ENCODE results near the gene EML1.
A peak's percentile ranks its signal among the peaks of the same experiment; 100 is the strongest.

Gene EML1

DNA sequence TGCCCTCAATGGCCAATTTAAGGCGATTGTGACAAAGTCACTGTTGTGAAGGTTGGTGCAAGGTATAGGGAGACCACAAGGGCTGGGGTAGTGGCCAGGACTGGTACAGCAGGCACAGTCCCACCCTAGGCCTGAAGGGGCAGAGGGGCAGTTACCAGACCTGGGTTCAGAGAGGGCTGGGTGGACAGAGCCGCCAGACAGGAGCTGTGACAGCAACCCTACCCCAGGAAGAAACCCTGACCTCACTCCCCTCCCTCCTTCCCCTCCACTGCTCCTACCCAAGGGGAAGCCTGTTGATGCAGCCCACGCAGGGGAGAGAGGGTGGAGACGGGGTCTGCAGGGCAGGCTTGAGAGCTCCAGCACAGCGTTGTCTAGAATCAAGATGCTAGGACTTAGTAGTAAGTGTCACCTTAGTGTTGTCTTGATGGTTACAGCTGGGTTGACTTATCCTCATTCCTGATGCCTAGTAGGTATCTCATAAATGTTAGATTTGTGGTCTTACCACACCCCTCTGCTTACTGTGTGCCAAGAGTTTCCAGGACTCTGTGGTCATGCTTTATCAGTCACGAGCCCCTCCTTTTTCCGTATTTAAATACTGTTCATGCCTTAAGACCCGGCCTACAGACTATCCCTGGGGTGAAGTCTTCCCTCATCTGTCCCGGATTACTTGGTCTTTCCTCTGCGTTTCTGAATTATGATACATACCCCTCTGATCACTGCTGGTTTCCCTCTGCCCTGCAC, 14.4 kb downstream of the EML1 start:
- FAIRE-seq = no peak

DNA sequence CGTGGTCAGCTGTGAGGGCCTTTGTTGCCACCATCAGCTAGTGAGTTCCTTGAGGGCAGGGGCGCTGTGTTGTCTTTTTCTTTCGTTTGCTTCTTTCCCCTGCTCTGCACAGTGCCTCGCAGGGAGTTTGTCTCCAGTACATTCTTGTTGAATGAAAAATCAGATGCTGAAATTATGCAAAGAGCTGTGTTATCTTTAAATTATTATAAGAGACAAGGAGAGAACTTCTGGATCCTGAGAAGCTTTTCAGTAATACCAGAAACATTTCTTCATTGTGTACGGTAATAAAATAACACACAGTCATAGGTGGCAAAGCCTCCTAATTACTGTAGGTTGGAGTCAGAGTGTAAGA, 14.9 kb downstream of the EML1 start:
- FAIRE-seq = no peak

DNA sequence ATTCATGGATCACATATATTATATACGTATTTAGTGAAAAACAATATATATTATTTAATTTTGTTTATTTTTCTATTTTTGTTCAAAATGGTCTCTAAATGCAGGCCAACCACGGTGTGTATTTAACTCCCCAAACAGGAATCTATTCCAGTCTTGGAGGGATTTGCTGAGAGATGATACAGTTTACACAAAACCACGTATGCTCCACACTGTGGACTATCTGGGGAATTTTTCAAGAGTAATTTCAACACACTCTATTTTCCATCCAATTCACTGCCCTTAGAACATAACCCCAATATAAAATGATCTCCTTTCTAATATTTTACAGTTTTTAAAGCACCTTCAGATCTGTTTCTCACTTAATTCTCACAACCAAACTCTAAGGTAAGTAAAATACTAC, 15.3 kb downstream of the EML1 start:
- no peak for FAIRE-seq

DNA sequence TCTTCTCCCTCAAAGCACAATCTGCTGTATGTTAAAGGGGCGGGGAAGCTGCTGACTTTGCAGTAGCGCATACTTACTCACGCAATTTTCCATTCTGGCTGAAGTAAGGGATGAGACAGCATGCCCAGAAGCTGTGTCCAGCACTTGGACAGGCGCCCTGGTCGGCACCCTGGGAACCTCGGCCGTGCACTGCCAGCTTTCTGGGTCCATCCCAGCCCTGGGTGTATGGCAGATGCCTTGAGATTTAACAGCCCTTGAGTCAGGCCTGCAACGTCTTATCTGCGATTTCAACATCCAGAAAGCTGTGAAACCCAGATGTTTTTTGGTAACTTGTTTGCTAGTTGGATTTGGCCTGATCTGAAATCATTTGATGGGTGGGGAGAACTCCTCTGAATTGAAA, 16.1 kb downstream of the EML1 start:
- peak; percentile 45 for FAIRE-seq

DNA sequence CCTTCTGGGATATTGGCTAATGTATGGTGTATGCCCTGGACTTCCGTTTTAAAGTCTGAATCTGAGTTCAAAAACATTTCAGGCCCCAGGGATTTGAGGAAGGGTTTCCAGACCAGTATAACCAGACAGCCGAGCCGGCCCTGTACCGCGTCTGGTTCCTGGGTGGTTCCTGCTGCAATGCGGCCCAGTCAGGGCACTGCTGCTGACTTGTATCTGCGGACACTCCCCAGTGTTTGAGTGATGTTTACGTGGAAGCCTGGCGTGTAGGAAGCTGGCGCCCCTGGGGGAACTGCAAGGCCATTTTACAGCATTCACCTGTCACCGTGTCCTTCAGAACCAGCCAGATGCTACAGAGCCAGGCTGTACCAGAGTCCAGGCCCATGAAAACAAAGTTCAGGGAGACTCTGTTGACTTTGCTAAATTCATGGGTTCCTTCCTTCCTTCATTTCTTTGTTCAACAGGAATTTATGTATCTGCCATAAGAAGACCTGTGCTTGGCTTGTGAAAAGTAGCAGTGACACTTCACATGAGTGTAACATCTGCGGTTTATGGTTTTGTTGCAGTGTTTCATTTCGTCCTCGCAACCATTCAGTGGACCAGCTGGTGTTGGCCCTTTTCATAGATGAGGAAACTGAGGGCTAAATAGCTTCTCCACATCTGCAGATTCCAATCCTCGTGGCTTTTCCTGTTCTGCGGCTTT, 16.8 kb downstream of the EML1 start:
- no peak for FAIRE-seq

DNA sequence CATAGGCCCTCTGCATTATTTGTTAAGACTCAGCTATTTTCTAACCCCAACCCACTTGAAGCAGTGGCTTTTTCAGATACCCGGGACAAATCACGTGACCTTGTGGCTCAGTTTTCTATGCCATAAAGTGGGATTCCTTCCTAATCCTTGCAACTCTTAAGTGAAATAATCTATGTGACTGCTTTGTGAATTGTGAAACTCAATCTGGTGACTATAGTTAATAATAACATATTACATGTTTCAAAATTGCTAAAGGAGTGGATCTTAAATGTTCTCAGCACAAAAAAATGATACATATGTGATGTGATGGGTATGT, 17.3 kb downstream of the EML1 start:
- FAIRE-seq = no peak

DNA sequence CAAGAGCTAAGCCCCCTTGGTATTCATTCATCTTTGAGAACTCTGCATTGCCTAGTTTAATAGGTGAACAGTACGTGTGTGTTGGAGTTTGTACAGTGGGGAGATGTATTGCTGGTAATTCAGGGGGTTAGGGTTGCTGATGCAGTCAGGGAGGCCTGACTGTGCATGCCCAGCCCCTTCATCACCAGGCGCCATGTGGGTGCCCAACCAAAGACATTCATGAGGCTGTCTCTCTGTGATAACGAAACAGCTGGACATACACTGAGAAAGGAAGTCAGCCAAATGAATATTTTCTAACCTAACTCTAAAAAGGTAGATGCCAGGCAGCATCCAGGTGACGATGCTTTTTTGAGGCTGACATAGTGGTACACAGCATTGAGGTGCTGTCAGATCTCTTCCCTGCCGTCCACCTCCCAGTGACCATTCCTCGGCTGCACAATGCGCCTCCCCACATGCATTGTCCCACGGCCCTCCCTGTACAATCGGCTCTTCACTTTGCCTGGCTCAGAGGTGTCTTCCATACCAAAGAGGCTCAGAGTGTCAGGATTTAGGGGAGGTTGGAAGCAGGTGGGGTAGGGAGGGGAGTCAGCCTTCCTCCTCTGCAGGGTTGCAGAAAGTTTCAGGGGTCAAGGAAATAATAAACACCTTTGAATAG, 19.0 kb downstream of the EML1 start:
- FAIRE-seq = no peak

DNA sequence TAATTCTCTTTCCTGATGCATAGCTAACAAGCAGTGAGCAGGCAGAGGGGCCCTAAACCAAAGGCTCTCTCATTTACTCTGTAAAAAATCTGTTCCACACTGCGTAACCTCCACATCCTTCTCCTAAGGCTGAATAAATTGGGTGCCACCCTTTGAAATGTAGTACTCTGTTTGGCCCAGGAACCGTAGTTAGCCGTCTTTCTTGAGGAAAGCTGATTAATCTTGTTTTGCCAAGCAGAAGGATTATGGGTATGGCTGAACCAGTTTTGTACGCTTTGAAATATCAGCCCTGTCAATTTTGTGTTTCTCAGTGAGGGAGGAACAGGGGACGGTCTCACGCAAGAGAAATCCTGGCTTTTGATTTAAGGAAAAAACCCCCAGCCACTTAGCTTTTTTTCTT, 19.7 kb downstream of the EML1 start:
- FAIRE-seq = no peak

DNA sequence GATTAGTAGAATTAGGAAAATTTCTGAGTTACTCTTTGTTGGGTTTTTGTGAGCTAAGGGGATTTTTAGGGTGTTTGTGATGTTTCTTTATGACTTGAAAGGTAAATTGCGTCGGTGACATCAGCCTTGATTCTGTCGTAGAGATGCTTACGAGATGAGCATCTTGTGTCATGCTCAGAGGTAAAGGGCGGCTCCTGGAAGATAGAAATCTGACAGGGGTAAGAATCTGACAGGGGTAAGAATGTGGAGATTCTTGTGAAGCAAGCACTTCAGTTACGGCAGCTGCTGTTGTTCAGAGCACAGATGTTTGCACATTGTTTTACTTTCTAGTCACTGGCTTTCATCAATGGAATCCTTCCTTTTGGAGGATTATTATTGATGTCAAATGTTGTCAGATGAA, 22.5 kb downstream of the EML1 start:
- FAIRE-seq = no peak

DNA sequence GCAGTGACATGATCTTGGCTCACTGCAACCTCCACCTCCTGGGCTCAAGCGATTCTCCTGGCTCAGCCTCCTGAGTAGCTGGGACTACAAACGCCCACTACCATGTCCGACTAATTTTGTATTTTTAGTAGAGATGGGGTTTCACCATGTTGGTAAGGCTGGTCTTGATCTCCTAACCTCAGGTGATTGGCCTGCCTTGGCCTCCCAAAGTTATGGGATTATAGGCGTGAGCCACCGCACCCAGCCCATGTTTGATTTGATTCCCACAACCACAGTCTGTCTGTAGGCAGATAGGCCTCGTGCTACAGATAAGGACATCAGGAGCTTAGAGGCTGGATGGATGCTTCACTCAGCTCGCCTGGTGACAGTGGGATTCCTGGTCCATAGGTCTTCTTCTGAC, 23.0 kb downstream of the EML1 start:
- FAIRE-seq = no peak

DNA sequence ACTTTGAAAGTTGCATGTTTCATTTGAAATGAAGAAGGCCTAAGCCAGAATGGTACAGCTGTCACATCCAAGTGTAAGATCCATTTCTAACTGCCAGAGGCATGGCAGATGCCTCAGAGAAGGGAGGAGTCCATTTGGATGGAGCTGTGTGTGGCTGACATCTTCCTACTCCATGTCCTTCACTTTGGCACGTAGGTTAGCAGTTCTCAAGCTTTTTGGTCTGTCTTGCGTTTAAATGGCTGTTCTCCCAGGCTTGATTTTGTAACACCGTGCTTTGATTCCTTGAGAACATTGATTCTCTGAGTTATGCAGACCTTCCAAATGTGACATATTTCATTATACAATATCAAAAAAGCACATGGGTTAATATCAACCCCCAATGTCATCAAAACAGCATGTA, 23.4 kb downstream of the EML1 start:
- no peak for FAIRE-seq

DNA sequence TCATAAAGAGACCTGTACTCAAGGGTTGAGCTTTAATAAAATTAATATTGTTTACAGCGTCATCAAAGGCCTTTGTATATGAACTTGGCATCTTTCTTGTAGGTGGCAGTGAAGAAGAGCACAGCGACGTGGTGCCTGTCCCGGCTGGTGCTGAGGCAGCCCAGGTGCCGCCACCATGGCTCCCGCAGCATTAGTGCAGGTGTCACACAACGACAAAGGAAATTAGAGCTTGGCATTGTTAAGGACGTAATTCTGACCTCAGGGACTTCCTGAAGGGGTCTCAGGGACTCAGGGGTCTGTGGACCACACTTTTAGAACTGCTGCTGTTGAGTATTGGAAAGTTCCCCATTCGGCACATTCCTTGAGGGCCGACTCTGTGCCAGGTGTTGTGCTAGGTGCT, 24.1 kb downstream of the EML1 start:
- no peak for FAIRE-seq

DNA sequence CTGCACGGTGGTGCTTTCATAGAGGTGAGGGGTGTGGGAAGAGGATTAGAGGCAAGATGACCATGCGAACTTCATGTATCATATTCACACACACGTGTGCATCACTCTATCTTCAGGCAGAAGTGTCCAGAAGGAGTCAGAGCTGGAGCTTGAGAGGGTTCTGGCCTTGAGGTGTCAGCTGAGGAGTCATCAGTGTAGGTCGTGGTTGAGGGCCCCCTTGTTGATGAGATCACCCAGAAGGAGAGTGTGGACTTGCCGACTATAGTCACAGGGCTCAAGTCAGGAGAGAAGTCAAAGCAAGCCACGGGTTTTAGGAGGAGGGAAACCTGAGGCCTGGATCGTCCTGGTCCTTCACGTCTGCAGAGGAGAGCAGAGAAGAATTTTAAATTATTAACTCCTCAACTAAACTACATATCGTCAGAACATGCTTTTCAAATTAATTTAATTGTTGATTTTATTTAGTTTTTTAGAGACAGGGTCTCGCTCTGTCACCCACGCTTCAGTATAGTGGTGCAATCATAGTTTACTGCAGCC, 25.4 kb downstream of the EML1 start:
- FAIRE-seq = no peak

DNA sequence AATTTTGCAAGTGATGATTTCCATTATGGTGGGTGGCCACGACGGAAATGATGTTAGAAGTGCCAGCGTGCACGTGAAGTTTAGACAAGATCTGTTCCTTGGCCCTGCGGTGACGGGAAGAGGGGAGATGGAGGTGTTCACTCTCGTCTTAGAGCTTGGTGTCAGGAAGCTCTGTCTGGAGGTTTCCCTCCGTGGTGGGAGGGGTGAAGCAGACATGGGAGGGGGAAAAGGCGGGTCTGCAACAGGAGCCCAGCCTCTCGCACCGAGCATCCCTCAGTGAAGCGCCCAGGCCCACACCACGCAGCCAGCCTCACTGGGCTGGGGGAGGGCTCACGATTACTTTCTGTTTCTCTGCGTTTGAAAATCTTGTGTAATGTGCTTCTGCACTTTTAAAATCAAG, 26.3 kb downstream of the EML1 start:
- no peak for FAIRE-seq

DNA sequence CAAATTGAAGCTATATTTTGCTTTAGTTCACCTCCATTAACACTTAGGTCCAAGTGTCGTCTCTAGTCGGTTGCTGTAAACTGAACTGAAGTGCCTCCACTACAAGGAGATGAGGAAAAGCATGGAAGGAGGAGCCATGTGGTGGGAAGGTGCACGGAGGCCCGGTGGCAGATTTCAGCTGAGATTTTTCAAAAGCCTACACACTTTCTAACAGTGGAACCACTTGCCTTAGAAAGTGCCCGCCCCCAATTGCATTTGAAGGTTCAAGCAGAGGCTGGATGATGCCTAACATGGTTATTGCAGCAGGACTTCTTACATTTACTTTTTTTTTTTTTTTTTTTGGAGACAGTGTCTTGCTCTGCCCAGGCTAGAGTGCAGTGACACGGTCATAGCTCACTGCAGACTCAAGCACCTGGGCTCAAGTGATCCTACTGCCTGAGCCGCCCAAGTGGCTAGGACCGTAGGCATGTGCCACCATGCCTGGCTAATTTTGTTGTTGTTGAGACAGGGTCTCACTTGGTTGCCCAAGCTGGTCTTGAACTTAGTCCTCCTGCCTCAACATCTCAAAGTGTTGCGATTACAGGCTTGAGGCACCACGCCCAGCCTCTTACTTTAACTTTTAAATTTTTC, 27.6 kb downstream of the EML1 start:
- no peak for FAIRE-seq

DNA sequence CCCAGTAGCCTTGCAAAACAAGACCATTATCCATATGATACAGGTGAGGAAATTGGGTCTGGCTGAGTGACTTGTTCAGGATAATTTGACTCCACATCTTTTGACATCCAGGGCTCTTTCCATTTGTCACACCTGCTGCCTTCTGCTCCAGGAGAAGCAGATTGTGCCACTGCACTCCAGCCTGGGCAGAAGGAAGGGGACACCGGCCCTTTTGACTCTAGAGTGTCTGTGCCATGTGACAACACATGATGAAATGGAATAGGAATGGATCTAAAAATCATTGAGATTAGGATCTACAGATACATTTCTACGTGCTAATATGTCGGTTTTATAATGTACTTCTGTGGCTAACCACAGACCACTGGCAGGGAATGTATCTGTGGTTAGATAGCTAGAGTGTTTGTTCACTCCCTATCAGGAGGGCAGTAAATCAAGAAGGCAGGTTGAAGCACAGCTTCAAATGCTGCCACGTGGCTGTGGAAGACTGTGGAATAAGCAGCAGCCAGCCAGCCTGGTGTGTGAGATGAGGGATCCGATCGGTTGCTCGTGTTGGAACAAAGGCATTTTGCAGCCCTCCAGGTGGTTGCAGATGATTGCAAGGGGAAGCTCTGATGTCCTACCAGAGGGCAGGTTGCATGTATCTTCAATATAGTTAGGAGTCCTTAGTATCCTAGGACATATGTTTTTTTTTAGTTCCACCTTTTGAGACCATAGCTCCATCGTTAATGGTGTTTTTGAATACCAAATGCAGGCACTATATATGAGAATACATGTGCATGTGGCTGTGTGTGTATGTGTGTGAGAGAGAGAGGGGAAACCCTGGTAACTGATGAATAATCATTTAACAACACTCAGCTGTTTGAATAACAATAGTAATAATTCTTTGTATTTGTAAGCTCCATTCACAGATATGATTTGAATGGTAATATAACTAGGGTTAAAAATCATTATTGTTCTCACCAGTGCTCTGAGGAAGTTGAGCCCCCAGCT, 28.6 kb downstream of the EML1 start:
- no peak for FAIRE-seq

DNA sequence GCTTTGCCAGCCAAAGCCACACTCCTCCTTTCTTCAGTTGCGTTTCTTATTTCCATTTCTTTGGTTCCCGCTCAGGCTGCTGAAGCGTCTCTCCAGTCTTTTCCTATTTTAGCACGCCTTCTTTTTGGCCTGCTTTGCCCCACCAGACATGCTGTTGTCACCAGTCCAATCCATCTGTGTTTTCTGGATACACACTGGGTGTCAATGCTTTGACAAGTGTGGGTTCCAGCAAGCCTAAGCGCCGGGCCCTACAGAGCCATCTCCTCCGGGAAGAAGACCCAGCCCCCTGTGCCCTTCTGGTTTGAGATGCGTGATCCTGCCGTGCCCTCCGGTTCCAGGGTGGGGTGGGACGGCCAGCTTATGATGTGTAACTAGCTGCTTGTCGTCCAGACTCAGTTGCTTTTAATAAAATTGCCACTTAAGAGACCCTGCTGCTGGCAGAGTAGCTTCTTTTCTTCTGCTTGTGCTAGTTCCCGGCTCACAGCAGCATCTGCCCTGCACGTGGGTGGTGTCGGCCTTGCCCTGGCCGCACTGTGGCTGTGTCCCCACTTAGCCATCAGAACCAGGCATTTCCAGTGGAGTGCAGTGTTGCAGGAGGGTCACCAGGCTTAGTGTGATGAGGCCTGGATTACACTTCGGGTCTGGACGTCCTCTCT, 29.7 kb downstream of the EML1 start:
- FAIRE-seq = no peak

DNA sequence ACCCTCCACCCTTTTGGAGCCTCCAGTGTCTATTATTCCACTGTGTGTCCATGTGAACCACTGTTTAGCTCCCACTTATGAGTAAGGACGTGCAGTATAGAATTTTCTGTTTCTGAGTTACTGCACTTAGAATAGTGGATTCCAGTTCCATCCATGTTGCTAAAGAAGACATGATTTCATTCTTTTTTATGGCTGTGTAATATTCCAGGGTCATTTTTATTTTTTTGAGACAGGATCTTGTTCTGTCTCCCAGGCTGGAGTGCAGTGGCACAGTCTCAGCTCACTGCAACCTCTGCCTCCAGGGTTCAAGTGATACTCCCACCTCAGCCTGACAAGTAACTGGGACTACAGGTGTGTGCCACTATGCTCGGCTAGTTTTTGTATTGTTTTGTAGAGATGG, 31.6 kb downstream of the EML1 start:
- no peak for FAIRE-seq

DNA sequence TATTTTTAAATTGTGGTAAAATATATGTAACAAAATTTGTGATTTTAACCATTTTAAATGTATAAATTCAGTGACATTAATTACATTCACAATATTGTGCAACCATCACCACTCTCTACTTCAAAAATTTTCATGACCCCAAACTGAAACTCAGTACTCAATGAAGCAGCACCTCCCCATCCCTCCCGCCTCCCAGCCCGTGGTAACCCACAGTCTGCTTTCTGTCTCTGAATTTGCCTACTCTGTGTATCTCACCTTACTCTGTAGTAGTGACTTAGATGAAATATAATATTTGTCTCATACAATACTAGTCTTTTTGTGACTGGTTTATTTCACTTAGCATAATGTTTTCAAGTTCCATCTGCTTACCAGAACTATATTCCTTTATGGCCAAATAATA, 36.2 kb downstream of the EML1 start:
- FAIRE-seq = no peak

DNA sequence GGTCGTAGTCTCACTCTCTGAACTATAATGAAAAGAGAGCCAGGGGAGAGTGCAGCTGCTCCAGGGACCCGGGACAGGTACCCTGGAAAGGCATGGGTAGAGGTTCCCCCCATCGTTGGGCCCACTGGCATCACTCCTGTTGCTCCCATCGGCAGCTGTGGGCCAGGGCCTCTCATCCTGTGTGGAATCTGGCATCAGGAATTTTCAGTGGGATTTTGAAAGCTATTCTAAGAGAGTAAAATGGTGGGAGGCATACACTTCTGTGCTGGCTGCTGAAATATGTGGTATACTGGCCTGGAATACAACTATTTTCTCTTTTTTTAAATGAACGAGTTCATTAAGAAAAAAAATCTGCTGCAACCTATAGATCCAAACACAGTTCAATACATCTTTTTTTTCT, 38.1 kb downstream of the EML1 start:
- FAIRE-seq = no peak

DNA sequence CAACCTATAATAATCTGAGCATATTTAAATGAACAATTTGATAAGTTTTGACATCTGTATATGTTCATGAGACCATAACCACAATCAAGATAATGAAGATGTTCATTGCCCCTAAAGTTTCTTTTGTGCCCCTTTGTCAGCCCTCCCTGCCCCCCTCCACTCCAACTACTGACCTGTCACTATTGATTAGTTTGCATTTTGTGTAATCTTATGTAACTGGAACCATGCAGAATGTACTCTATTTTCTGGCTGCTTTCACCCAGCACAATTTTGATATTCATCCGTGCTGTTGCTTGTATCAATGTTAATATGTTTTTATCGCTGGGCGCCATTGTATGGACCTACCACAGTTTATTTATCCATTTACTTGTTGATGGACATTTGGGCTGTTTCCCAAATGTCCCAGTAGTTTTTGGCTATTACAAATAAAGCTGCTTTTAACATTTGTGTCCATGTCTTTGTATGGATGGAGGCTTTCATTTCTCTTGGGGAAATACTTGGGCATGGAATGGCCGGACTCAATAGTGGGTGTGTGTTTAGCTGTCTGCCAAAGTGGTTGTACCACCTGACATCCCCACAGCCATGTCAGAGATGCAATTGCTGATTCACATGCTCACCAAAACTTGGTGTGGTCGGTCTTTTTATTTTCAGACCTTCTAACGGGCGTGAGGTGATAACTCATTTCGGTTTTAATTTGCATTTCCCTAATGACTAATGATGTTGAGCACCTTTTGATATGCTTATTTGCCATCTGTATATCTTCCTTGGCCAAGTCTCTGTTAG, 38.9 kb downstream of the EML1 start:
- no peak for FAIRE-seq
